GM13976 (cell line): ENCODE data around the gene LITAF.
"Not testable (repeated sequence)": the region's sequence is repeated elsewhere in the genome, so short reads cannot be mapped to it uniquely, and the experiment has no call there.

Source experiments
- DNase-seq: peaks from one replicate; pipeline ENCODE4 v3.0.0; 2012; ENCODE audit warnings: low spot score
- in situ Hi-C: fragments of 300-500 bp; cut with MboI; formaldehyde crosslinking; loops from one replicate; pipeline ENCODE4 v1.12.0; 2022; ENCODE audit warnings: low sequenced_read_pairs, mixed read lengths, inconsistent platforms; ENCODE audit not compliant: unreplicated experiment
- TF ChIP-seq, protein P1 (sequence below): IDR thresholded peaks from 2 replicates; pipeline ENCODE4 v1.5.1; 2012; ENCODE audit warnings: borderline replicate concordance, mild to moderate bottlenecking; ENCODE audit not compliant: insufficient read depth; ENCODE audit errors: extremely low read depth, missing control alignments, control extremely low read depth

LITAF gene

DNA sequence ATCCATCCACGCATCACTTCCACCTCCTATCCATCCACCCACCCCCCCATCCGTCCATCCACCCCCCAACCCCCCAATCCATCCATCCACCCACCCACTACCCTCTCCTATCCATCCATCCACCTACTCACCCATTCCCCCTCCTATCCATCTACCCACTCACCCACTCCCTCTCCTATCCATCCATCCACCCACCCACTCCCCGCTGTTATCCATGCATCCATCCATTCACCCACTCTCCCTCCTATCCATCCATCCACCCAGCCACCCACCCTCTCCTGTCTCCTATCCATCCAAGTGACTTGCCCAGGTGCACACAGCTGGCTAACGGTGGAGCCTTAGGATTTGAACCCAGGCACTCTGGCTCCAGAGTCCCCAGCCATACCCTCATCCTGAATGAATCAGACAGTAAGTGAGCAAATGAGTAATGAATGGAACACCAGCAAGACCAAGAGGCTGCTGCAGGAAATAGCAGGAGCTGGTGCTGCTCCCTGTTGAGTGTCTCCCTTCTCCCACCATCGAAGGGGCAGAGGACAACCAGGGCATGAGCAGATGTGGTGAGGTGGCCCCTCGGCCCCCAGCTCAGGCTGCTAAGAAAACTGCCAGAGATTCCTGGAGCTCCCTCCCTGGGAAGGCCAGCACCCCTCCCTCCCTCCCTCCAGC is 62.5 kb downstream of the LITAF start:
- in situ Hi-C loops, result no loop called here
- TF ChIP-seq, protein P1, sequence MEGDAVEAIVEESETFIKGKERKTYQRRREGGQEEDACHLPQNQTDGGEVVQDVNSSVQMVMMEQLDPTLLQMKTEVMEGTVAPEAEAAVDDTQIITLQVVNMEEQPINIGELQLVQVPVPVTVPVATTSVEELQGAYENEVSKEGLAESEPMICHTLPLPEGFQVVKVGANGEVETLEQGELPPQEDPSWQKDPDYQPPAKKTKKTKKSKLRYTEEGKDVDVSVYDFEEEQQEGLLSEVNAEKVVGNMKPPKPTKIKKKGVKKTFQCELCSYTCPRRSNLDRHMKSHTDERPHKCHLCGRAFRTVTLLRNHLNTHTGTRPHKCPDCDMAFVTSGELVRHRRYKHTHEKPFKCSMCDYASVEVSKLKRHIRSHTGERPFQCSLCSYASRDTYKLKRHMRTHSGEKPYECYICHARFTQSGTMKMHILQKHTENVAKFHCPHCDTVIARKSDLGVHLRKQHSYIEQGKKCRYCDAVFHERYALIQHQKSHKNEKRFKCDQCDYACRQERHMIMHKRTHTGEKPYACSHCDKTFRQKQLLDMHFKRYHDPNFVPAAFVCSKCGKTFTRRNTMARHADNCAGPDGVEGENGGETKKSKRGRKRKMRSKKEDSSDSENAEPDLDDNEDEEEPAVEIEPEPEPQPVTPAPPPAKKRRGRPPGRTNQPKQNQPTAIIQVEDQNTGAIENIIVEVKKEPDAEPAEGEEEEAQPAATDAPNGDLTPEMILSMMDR, result no peak
- no peak for DNase-seq

DNA sequence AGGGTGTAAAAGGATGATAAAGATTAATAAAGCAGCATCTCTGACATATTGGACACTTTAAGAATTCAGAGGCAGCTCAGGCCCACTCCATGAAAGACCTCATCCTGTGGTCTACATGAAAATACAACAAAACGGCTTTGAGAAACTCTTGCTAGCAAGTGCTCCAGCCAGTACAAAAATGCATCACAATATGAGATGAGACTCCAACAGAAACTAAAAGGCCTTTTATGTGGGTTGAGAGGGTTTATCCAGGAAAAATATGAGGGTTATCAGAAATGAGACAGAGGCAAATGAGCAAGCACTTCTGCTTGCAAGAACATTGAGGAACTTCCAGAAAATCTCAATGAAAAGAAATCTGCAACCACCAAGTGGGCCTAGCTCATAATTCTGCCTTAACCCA is 65.7 kb downstream of the LITAF start:
- no peak for DNase-seq
- TF ChIP-seq, protein P1, result no peak
- in situ Hi-C loops, result no loop called here

DNA sequence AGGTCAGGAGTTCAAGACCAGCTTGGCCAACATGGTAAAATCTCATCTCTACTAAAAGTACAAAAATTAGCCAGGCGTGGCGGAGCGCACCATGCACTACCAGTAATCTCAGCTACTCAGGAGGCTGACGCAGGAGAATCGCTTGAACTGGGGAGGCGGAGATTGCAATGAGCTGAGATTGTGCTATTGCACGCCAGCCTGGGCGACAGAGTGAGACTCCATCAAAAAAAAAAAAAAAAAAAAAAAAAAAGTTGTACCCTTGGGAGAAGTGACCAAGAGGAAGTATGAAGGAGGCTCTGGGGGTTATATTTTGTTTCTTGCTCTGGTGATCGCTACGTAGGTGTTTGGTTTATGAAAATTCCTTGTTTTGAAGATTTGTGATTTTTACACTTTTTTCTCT is 66.3 kb downstream of the LITAF start:
- no peak for DNase-seq
- TF ChIP-seq, protein P1, result no peak
- in situ Hi-C loops, result no loop called here

DNA sequence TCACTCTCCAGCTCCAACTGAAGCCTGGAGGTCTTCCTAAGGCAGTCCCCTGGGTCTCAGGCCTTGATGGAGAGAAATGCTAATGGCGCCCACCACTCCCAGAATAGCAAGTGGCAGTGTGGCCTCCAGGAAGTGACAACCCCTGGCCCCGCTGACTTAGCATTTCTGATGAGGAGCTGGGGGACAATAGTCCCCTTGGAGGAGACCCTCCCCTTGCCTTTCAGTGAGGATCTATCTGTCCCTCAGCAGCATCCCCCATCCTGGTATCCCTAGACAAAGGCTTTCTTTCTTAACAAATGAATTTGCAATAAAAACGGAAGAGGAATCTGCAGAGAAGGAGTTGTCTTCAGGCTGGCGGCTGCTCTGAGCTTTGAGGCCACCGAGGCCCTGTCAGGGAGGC is 68.8 kb downstream of the LITAF start:
- in situ Hi-C loops, result no loop called here
- TF ChIP-seq, protein P1, result no peak
- DNase-seq, result no peak

DNA sequence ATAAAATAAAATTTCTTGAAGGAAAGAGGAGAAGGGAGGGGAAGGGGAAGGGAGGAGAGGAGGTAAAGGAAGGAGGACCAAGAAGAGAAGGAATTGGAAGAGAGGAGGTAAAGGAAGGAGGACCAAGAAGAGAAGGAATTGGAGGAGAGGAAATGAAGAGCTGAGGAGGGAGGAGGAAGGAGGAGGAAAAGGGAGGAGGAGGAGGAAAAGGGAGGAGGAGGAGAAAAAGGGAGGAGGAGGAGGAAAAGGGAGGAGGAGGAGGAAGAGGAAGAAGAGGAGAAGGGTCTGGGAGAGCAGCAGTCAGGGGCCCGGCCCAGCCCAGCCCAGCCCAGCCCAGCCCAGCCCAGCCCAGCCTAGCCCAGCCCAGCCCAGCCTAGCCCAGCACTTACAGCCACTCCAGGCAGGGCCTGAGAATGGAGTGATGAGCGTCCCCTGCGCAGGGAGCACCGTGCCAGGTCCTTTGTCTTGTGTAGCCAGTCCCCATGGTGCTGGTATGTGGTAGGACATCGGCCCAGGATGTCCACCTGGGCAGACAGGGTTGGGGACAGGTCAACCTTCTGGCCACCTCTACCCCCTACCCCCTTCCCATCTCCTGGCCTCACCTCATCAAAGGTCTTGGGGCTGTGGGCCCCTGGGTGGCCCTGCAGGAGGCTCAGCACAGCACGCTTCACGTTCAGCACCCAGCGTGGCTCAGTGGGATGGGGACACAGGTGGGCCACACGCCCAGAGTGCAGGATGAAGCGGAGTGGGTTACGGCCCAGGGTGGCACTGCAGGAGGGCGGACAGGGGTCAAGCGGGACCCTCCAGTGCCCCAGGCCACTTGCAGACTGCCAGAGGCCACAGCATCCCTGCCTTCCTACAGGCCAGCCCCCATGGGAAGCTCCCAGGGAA is 70.9 kb downstream of the LITAF start:
- in situ Hi-C loops, result no loop called here
- DNase-seq, result no peak
- TF ChIP-seq, protein P1, result no peak

DNA sequence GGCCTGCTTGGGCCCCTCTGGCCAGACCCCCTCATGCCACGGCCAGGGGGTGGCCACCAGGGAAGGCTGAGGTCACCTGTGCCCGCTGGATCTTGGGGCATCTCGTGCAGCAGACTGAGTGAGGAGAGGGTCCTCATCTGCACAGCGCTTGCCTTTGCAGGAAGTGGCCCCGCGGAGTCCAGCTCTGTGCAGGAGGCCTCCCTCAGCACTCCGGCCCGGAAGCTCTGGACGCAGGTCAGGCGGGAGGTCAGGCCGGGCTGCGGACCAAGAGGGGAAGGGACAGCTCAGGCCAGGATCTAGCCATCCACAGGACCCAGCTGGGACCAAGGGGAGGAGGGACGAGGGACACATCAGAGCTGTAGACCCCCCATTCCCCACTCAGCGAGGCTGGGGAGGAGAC is 72.4 kb downstream of the LITAF start:
- TF ChIP-seq, protein P1, result no peak
- DNase-seq, result no peak
- in situ Hi-C loops, result no loop called here

DNA sequence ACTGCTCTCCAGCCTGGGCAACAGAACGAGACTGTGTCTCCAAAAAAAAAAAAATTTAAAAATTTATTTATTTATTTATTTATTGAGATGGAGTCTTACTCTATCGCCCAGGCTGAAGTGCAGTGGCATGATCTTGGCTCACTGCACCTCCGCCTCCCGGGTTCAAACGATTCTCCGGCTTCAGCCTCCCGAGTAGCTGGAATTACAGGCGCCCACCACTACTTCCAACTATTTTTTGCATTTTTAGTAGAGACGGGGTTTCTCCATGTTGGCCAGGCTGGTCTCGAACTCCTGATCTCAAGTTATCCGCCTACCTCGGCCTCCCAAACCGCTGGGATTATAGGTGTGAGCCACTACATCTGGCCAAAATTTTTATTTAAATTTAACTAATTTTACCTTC is 73.4 kb downstream of the LITAF start:
- in situ Hi-C loops, DNase-seq: not testable (repeated sequence)
